Suppressor macrophage (primary cell): ENCODE results near the gene SLC26A8.
"Not testable (repeated sequence)": the region's sequence is repeated elsewhere in the genome, so short reads cannot be mapped to it uniquely, and the experiment has no call there.

Source experiments
- DNase-seq, 4 experiments: peaks; one replicate each; pipeline ENCODE4 v3.0.0-alpha.2; 2020 to 2022

Gene SLC26A8

GRCh38 chr6:36050947-36051710 lies 26.7 kb upstream of the SLC26A8 start:
- no peak for DNase-seq

GRCh38 chr6:36050305-36050704 lies 25.9 kb upstream of the SLC26A8 start:
- DNase-seq, result no peak

GRCh38 chr6:36049582-36049981 lies 25.1 kb upstream of the SLC26A8 start:
- DNase-seq, result no peak

- no peak for DNase-seq
These were observed 18.3 kb upstream of the SLC26A8 start for GRCh38 chr6:36042618-36043260.

GRCh38 chr6:36040958-36041357 lies 16.5 kb upstream of the SLC26A8 start:
- no peak for DNase-seq

- no peak for DNase-seq
These were observed 14.7 kb upstream of the SLC26A8 start for GRCh38 chr6:36039112-36039511.

GRCh38 chr6:36038120-36038876 lies 13.9 kb upstream of the SLC26A8 start:
- DNase-seq, result peak in 2 of 4 experiments; percentile 13 to 35

GRCh38 chr6:36035225-36035624 lies 10.8 kb upstream of the SLC26A8 start:
- DNase-seq, result no peak

GRCh38 chr6:36034441-36034840 lies 10.0 kb upstream of the SLC26A8 start:
- DNase-seq, result no peak

GRCh38 chr6:36033935-36034334 lies 9.5 kb upstream of the SLC26A8 start:
- DNase-seq, result peak; percentile 59 to 80 (median 69)

- DNase-seq, result not testable (repeated sequence)
These were observed 8.7 kb upstream of the SLC26A8 start for GRCh38 chr6:36033144-36033543.

GRCh38 chr6:36032261-36032660 lies 7.8 kb upstream of the SLC26A8 start:
- peak; percentile 55 to 86 (median 72) for DNase-seq

- DNase-seq, result peak; percentile 32 to 85 (median 70)
These were observed 5.0 kb upstream of the SLC26A8 start for GRCh38 chr6:36029464-36029863.

GRCh38 chr6:36028877-36029324 lies 4.5 kb upstream of the SLC26A8 start:
- DNase-seq, result peak; percentile 53 to 76 (median 73)

GRCh38 chr6:36028088-36028876 lies 3.8 kb upstream of the SLC26A8 start:
- DNase-seq, result peak; percentile 45 to 65 (median 60)

GRCh38 chr6:36027501-36028087 lies 3.2 kb upstream of the SLC26A8 start, which contains the start of gene MAPK14:
MAPK14 (plus strand) TSS chr6:36027808; CDS start chr6:36028158, 350 bp downstream.
- DNase-seq, result peak; percentile 99 to 100 (median 100)

GRCh38 chr6:36025932-36026327 lies 1.5 kb upstream of the SLC26A8 start:
- DNase-seq, result no peak

GRCh38 chr6:36025260-36025931 lies 955 bp upstream of the SLC26A8 start:
- DNase-seq, result no peak

GRCh38 chr6:36020154-36020553 lies 4.3 kb downstream of the SLC26A8 start:
- no peak for DNase-seq

- DNase-seq, result peak in 2 of 4 experiments; percentile 22 to 23
These were observed 5.3 kb downstream of the SLC26A8 start for GRCh38 chr6:36019167-36019566.

- peak; percentile 50 to 84 (median 67) for DNase-seq
These were observed 6.1 kb downstream of the SLC26A8 start for GRCh38 chr6:36018339-36018738.
